ENCODE results near the gene AGBL5. TPM values are rescaled to one million over a fixed set of nuclear protein-coding genes. Genes with fewer than 3 reads are reported as not detected.
A peak's percentile ranks its signal among the peaks of the same experiment; 100 is the strongest.

Gene AGBL5
- total RNA-seq, 1 donor from 2014 or later, result 14.0 TPM

DNA sequence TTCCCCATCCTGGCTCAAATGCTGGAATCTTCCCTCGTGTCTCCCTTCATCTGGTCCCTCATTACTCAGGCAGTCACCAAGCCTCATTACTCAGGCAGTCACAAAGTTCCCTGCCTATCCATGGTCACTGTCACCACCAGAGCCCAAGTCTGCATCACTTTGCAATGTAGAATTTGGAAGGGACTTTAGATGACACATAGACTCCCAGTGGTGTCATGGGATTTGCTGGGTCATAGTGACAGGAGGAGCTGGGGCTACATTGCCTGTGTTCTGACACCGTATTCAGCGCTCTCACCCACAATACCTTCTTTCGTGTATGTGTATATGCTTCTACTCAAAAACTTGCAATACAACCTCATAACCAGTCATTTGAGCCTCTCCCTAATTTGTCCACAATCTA, 24.9 kb downstream of the AGBL5 start:
- Histone ChIP-seq H3K4me3 (no peak overlapping the region), H3K9me3 (no peaks in the 10 kb centered on the region), H3K4me1 (peaks cover 55% of the 10 kb centered on the region), H3K27me3 (no peaks in the 10 kb centered on the region), H3K36me3 (no peaks in the 10 kb centered on the region), H3K27ac (peak overlapping the region; percentile 70)
- TF ChIP-seq, protein P1, sequence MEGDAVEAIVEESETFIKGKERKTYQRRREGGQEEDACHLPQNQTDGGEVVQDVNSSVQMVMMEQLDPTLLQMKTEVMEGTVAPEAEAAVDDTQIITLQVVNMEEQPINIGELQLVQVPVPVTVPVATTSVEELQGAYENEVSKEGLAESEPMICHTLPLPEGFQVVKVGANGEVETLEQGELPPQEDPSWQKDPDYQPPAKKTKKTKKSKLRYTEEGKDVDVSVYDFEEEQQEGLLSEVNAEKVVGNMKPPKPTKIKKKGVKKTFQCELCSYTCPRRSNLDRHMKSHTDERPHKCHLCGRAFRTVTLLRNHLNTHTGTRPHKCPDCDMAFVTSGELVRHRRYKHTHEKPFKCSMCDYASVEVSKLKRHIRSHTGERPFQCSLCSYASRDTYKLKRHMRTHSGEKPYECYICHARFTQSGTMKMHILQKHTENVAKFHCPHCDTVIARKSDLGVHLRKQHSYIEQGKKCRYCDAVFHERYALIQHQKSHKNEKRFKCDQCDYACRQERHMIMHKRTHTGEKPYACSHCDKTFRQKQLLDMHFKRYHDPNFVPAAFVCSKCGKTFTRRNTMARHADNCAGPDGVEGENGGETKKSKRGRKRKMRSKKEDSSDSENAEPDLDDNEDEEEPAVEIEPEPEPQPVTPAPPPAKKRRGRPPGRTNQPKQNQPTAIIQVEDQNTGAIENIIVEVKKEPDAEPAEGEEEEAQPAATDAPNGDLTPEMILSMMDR (IDR thresholded peaks at IDR 0.05), result no peak
- intact Hi-C loops (cut with DNase I), result no loop called here
- ATAC-seq, result no peak
- no peak for DNase-seq

DNA sequence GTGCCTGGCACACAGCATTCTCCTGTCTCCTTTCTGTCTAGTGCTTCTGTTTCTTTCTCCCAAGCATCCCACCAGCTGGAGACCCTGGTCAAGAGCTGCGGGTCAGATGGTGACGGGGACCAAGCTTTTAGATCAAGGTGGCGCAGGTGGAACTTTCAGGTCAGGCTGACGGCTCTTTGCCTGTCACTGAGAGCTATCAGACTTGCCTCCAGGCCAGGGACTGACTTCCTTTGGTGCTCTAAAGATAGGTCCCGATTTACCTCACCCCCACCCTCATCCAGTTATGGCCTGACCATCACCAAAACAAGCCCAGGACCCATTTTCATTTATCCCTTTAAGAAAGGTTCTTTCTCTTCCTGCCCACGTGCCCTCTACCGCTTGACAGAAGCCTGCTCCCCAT, 25.8 kb downstream of the AGBL5 start:
- H3K27me3 ChIP-seq, result no peaks in the 10 kb centered on the region
- DNase-seq, result no peak
- peak overlapping the region; percentile 78 for H3K27ac ChIP-seq
- intact Hi-C loops (cut with DNase I), result no loop called here
- H3K9me3 ChIP-seq, result no peaks in the 10 kb centered on the region
- no peak for ATAC-seq
- peaks cover 61% of the 10 kb centered on the region for H3K4me1 ChIP-seq
- TF ChIP-seq, protein P1 (IDR thresholded peaks at IDR 0.05), result no peak
- no peak overlapping the region for H3K4me3 ChIP-seq
- no peaks in the 10 kb centered on the region for H3K36me3 ChIP-seq

DNA sequence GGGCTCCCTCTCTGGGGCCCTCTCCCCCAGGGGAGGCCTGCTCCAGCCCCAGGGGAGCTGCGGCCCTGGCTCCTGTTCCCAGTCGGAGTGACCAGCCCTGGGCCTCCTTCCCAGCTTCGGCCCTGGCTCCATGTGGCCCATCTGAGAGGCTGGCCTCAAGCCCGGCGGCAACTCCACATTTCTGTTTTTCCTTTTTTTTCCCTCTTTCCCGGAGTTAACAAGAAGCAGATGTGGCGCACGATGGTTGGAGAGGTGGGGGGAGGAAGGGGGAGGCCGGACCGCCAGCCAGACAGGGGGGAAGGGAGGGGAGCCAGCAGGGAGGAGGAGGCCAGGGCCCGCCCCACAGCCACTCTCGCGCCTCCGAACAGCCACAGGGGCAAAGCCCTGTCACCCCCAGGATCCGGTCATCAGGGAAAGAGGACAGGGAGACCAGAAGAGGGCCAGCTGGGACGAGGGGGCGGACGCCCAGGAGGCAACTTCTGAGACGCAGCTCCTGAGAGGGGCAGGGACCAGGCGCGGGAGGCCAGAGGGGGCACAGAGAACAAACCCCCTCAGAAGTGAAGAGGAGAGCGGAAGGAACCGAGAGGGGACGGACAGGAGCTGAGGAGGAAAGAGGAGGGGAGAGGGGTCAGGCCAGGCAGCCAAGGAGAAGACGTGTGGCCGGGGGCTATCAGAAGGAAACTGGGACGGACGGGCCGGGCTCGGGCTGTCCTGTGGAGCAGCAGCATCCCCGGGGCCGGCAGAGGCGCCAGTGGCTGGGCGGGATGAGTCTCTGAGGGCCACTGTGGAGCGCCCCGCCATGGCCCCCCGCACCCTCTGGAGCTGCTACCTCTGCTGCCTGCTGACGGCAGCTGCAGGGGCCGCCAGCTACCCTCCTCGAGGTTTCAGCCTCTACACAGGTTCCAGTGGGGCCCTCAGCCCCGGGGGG, 27.1 kb downstream of the AGBL5 start, which contains the start of gene EMILIN1:
TSS of gene EMILIN1 (plus strand) at position 349 of the 928 bp plus-strand sequence. CDS start at position 800, 451 bp downstream.
- H3K36me3 ChIP-seq, result no peaks in the 10 kb centered on the region
- intact Hi-C loops (cut with DNase I), result no loop called here
- H3K27ac ChIP-seq, result peak within 1 kb of the TSS; percentile 84
- TF ChIP-seq, protein P1 (IDR thresholded peaks at IDR 0.05), result no peak
- H3K4me3 ChIP-seq, result peak within 1 kb of the TSS; percentile 59
- DNase-seq (peak; percentile 78), ATAC-seq (peak; percentile 17)
- H3K27me3 ChIP-seq, result no peaks in the 10 kb centered on the region
- H3K4me1 ChIP-seq, result peaks cover 54% of the 10 kb centered on the region
- H3K9me3 ChIP-seq, result no peaks in the 10 kb centered on the region

DNA sequence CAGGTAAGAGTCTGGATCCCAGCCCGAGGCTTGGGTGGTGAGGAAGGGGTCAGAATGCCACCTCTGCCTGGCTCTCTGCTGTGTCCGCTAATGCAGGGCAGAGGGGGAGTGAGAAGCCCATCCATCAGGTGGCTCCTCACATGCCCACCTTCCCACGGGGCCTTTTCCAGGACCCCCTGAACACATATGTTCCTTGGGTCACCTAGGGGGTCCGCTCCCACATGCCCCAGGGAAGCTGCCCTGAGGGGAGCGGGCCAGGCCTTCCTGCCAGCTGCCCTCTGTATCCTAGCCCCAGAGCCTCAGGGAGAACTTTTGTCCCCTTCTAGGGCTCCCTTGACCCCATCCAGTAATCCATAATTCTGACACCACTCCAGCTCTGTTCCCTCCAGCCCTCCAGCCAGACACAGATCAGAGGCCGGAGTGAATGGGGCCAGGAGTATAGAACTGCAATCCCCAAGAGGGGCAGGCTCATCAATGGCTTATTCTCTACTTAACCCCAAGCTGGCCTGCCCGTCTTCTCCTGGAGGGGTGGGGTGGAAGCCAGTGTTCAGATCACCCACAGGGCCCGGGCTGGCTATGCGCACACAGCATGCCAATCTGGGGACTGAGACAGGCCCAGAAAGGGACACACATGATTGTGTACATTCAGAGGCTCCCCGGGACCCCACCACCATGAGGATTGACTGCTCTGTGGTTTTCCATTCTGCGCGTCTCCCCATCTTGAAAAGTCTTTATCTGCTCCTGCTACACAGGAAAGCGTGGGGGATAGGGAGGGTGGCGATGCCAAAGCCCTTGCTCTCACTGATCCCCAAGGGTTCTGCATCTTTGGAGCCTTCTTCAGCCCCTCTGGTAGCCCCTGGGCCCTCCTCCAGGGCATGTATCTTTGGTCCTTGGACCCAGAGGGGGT, 28.0 kb downstream of the AGBL5 start:
- peaks cover 49% of the 10 kb centered on the region for H3K4me1 ChIP-seq
- ATAC-seq, result no peak
- intact Hi-C loops (cut with DNase I), result loop anchor here (10.0 kb wide), 1 partner anchor 115 kb away; no protein-coding TSS in a partner anchor

DNA sequence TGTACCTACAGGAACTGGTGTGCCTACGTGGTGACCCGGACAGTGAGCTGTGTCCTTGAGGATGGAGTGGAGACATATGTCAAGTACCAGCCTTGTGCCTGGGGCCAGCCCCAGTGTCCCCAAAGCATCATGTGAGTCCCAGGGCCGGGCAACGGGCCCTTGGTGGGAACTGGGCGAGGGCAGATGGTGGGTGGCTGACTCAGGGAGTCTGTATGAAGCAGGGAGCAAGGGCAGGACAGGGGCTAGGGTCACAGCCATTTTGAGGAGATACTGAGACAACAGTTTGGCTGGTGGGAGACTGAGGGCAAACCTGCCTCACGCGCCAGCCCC, 28.6 kb downstream of the AGBL5 start:
- ATAC-seq (no peak), DNase-seq (no peak)
- Histone ChIP-seq H3K4me1 (peaks cover 44% of the 10 kb centered on the region), H3K4me3 (peak overlapping the region; percentile 59), H3K9me3 (no peaks in the 10 kb centered on the region), H3K36me3 (no peaks in the 10 kb centered on the region), H3K27ac (peak overlapping the region; percentile 84), H3K27me3 (no peaks in the 10 kb centered on the region)
- TF ChIP-seq, protein P1 (IDR thresholded peaks at IDR 0.05), result no peak
- intact Hi-C loops (cut with DNase I), result loop anchor here (10.0 kb wide), 1 partner anchor 115 kb away; no protein-coding TSS in a partner anchor

More for the DNA sequence above, 28.0 kb downstream of the AGBL5 start:
- TF ChIP-seq, protein P1 (IDR thresholded peaks at IDR 0.05), result no peak
- H3K27me3 ChIP-seq, result no peaks in the 10 kb centered on the region
- H3K36me3 ChIP-seq, result no peaks in the 10 kb centered on the region
- no peak for DNase-seq
- H3K9me3 ChIP-seq, result no peaks in the 10 kb centered on the region
- H3K4me3 ChIP-seq, result peak overlapping the region; percentile 59
- peak overlapping the region; percentile 84 for H3K27ac ChIP-seq

All from upper lobe of right lung (tissue), 1 donor.